Measurements from ENCODE around the gene SYF2.

DNA sequence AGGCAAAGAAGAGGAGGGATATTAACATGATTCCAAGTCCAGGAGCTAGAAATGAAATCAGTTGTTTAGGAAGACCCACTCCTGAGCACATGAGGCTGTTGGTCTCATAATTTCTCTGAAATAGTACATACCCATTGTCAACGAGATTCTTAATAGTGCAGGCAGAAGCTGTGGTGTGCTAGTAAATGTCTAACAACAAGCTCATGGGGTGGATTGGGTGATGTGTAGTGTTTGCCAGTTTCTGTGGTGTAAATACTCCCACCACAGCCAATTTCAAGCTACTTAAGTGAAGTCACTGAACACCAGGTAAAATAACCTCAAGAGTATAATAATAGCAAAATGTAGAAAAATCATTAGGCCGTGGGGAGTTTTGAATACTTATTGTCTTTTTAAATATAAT is 42.0 kb downstream of the SYF2 start:
- no peak for TF ChIP-seq EZH2phosphoT487 (IDR thresholded peaks at IDR 0.05; ENCODE audit: unreplicated experiment)
- TF ChIP-seq, protein P1, sequence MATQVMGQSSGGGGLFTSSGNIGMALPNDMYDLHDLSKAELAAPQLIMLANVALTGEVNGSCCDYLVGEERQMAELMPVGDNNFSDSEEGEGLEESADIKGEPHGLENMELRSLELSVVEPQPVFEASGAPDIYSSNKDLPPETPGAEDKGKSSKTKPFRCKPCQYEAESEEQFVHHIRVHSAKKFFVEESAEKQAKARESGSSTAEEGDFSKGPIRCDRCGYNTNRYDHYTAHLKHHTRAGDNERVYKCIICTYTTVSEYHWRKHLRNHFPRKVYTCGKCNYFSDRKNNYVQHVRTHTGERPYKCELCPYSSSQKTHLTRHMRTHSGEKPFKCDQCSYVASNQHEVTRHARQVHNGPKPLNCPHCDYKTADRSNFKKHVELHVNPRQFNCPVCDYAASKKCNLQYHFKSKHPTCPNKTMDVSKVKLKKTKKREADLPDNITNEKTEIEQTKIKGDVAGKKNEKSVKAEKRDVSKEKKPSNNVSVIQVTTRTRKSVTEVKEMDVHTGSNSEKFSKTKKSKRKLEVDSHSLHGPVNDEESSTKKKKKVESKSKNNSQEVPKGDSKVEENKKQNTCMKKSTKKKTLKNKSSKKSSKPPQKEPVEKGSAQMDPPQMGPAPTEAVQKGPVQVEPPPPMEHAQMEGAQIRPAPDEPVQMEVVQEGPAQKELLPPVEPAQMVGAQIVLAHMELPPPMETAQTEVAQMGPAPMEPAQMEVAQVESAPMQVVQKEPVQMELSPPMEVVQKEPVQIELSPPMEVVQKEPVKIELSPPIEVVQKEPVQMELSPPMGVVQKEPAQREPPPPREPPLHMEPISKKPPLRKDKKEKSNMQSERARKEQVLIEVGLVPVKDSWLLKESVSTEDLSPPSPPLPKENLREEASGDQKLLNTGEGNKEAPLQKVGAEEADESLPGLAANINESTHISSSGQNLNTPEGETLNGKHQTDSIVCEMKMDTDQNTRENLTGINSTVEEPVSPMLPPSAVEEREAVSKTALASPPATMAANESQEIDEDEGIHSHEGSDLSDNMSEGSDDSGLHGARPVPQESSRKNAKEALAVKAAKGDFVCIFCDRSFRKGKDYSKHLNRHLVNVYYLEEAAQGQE (IDR thresholded peaks at IDR 0.05; ENCODE audit: unreplicated experiment), result no peak
